Heart left ventricle (tissue), 13 donors: ENCODE data around the gene HDAC4.

Experiments
- CTCF ChIP-seq, 12 donors: fragments of 200-600 bp; sonication (generic) in 4 of 12; IDR thresholded peaks; one replicate each; pipeline versions ENCODE4 v1.5.0 to v1.8.0; 2018 to 2022; ENCODE audit warnings: antibody characterized with exemption in 12 of 12, mild to moderate bottlenecking in 5 of 12
- POLR2A ChIP-seq, 2 donors: fragments of 450-650 bp; IDR thresholded peaks; one replicate each; pipeline ENCODE4 v1.6.1; 2017; ENCODE audit warnings: antibody characterized with exemption in 2 of 2, mild to moderate bottlenecking in 2 of 2, moderate library complexity in 2 of 2
- donor health status: ischemic (EF 13 %, LVEDD 7.1; RV severe dilation, severe dysfunction).
- donor health status: DM: no; HTN: yes; CAD: no.
- donor health status: DM: no; HTN: no; CAD: no.
- donor health status: ischemic (EF 25% LVEDD 6.9; RV normal size, moderate dysfunction).
- donor health status: ischemic (EF 25% LVEDD 5.7; RV mildly dilated, moderate dysfunction).
- donor health status: ischemic (EF 35%, LVEDD 5.7; RV mildly dilated, moderate dysfunction).
- donor health status: nonischemic (EF 11% LVEDD 7.7; RV severe dilation, severe dysfunction).
- donor health status: DM: yes; HTN: yes; CAD: no.
- donor health status: PGD.
- donor health status: ischemic (EF 29% LVEDD 5.4; RV normal size, mild dysfunction).
- donor health status: nonischemic (EF 23%, LVEDD 6.1; RV moderate dilation, normal function).

GRCh38 chr2:239201884-239202283 is 198.9 kb downstream of the HDAC4 start:
- TF ChIP-seq CTCF (IDR thresholded peaks at IDR 0.05): no peak
- no peak for TF ChIP-seq POLR2A (IDR thresholded peaks at IDR 0.05)
